ENCODE results near the gene MARVELD3. TPM values are rescaled to one million over a fixed set of nuclear protein-coding genes. Genes with fewer than 3 reads are reported as not detected.

The MARVELD3 gene
- total RNA-seq, 4 donors from 2014 or later = not detected

DNA sequence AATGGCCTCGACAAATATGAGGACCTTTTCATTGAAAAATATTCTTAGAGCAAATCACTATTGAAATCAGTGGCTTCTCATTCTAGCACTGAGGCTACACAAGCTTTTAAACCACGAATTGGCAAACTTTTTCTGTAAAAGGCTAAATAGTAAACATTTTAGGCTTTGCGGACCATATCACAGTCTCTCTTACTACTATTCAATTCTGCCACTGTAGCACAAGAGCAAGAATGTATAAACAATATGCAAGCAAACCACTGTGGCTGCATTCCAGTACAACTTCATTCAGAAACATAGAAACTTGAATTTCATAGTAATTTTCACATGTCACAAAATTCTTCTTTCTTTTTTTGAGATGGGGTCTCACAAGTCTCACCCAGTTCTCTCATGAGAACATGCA, 49.4 kb downstream of the MARVELD3 start:
- TF ChIP-seq, protein P1, sequence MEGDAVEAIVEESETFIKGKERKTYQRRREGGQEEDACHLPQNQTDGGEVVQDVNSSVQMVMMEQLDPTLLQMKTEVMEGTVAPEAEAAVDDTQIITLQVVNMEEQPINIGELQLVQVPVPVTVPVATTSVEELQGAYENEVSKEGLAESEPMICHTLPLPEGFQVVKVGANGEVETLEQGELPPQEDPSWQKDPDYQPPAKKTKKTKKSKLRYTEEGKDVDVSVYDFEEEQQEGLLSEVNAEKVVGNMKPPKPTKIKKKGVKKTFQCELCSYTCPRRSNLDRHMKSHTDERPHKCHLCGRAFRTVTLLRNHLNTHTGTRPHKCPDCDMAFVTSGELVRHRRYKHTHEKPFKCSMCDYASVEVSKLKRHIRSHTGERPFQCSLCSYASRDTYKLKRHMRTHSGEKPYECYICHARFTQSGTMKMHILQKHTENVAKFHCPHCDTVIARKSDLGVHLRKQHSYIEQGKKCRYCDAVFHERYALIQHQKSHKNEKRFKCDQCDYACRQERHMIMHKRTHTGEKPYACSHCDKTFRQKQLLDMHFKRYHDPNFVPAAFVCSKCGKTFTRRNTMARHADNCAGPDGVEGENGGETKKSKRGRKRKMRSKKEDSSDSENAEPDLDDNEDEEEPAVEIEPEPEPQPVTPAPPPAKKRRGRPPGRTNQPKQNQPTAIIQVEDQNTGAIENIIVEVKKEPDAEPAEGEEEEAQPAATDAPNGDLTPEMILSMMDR (IDR thresholded peaks at IDR 0.05; ENCODE audit: low read depth) = no peak

DNA sequence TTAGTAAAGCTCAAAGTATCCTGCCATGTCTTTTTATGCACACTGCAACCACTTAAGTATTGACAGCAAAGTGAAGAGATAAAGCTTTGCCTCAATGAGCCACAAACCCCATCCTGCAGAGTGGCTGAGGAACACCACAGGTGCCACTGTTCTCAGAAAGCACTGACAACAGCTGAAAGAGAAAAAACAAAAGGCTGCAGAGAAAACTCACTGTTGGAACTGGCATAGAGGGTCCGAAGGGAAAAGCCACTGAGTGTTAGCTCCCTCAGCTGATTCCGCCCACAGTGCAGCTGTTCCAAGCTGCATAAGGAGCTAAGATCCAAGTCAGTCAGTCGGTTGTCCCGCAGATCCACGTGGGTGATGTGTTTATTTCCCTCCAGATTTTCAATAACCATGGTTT, 50.3 kb downstream of the MARVELD3 start:
- TF ChIP-seq, protein P1 (IDR thresholded peaks at IDR 0.05; ENCODE audit: low read depth) = no peak

DNA sequence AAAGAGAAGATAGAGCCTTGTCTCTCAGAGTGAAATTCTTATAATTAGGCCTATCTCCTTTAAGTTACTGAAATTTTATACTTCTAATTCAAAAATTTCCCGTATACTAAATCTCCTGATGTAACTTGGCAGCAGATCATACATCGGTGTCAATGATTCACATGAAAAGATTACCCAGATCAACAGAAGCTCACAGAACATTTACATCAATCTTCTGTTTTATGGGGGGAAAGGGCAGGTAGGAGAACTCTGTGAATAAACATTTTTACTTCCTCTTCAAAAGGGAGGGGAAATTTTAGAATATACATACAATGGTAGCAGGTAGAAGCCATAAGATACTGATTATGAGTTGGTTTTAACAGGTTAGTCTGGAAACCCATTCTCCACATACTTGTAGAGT, 55.4 kb downstream of the MARVELD3 start:
- TF ChIP-seq, protein P1 (IDR thresholded peaks at IDR 0.05; ENCODE audit: low read depth) = no peak

Small RNAs within 50 kb of the gene (small RNA-seq; reads per million reads assigned to genes)
- gene RNU6-208P = not detected

Other genes starting within 250 kb of the MARVELD3 start
- gene TLE7, start 184.1 kb upstream of the MARVELD3 start, total RNA-seq = not detected
- gene ZNF23, start 163.9 kb upstream of the MARVELD3 start, total RNA-seq = 10 to 100 TPM in 3 of 4 donors, 1 to 10 TPM in 1; 8.5 to 19.0 (median 13.5) TPM
- gene ZNF19, start 136.9 kb upstream of the MARVELD3 start, total RNA-seq = 10 to 100 TPM in 3 of 4 donors, 1 to 10 TPM in 1; 2.9 to 22.7 (median 19.4) TPM
- 1 to 10 TPM in 1 of 4 donors, under 1 TPM in 1, not detected in 2; 0.34 to 2.2 TPM for gene CHST4, start 99.8 kb upstream of the MARVELD3 start, total RNA-seq
- gene TAT, start 49.1 kb upstream of the MARVELD3 start, total RNA-seq = 1 to 10 TPM in 1 of 4 donors, under 1 TPM in 2, not detected in 1; 0.17 to 1.5 (median 0.75) TPM
- 10 to 100 TPM in 2 of 4 donors, 1 to 10 TPM in 2; 9.0 to 12.1 (median 10.4) TPM for gene PHLPP2, start 98.5 kb downstream of the MARVELD3 start, total RNA-seq
- gene AP1G1, start 182.7 kb downstream of the MARVELD3 start, total RNA-seq = 100 to 1,000 TPM in 1 of 4 donors, 10 to 100 TPM in 3; 69.0 to 114 (median 81.2) TPM
- gene ATXN1L, start 219.8 kb downstream of the MARVELD3 start, total RNA-seq = 10 to 100 TPM; 26.5 to 43.3 (median 37.2) TPM

Measured in subcutaneous adipose tissue (tissue), 4 donors.